ENCODE results near the gene FAM200C. TPM values are rescaled to one million over a fixed set of nuclear protein-coding genes. Genes with fewer than 3 reads are reported as not detected.
A peak's percentile ranks its signal among the peaks of the same experiment; 100 is the strongest.

The FAM200C gene
- total and polyA plus RNA-seq, 2 of the 13 experiments (the other 11 are each of a cell fraction or from before 2014, with no cell fraction given), result 3.2 to 4.7 TPM

GRCh38 chr5:160423099-160423498, 23.2 kb upstream of the FAM200C start:
- no peak for ATAC-seq
- 67% methylated on average over 2 of the region's 2 CpGs for WGBS (ENCODE audit: low lambda C conversion rate)
- DNase-seq (ENCODE audit: low spot score), result no peak
- no TSS peak for BruUV-seq (replicated peaks)
- H3K4me2 ChIP-seq (ENCODE audit: low read depth, low read length), result peak overlapping the region; percentile 81
- peak overlapping the region; percentile 86 to 95 (median 87); a peak in 5 of 6 replicates for H3K4me3 ChIP-seq (replicated peaks in 1 of 3; ENCODE audit: insufficient read depth in 1 of 3, low read depth in 2 of 3, low read length in 3 of 3)
- H2AFZ ChIP-seq (ENCODE audit: low read length), result no peak overlapping the region
- H3K4me1 ChIP-seq (ENCODE audit: insufficient read depth, low read length), result peaks cover 50% of the 10 kb centered on the region
- peaks cover 37% of the 10 kb centered on the region for H3K79me2 ChIP-seq (ENCODE audit: insufficient read depth, low read length)
- no peak for FAIRE-seq
- no peaks in the 10 kb centered on the region; a peak in 1 of 5 replicates for H3K27me3 ChIP-seq (ENCODE audit: control insufficient read depth in 1 of 2, insufficient read depth in 2 of 2, low read length in 2 of 2)
- in situ Hi-C loops (cut with HindIII; ENCODE audit: extremely low pct_ligation_motif_present, low pct_unique_long_range_greater_than_20kb), result no loop called here
- CTCF ChIA-PET (ENCODE audit: low intra/inter-chr PET ratio, low total read pairs), result no interaction called here
- intact Hi-C loops (cut with micrococcal nuclease; ENCODE audit: unreplicated experiment), result no loop called here
- no peaks in the 10 kb centered on the region for H3K9me3 ChIP-seq (ENCODE audit: low read length)
- peaks cover 3 to 18% of the 10 kb centered on the region in 2 experiments for H3K36me3 ChIP-seq (replicated peaks in 1 of 2; ENCODE audit: control insufficient read depth in 1 of 2, insufficient read depth in 2 of 2, low read length in 2 of 2)
- no peaks in the 10 kb centered on the region; the same call in 1 of the 2 replicates for H4K20me1 ChIP-seq (ENCODE audit: insufficient read depth, low read length)
- TF ChIP-seq EEA1 (CRISPR knock-in tag; IDR thresholded peaks at IDR 0.05; ENCODE audit: borderline replicate concordance), result no peak
- no peak for TF ChIP-seq SMARCC2 (IDR thresholded peaks at IDR 0.05)
- no peak for TF ChIP-seq ZMYM3 (CRISPR knock-in tag; IDR thresholded peaks at IDR 0.05)
- no peak for TF ChIP-seq GABPB1 (CRISPR knock-in tag; IDR thresholded peaks at IDR 0.05)
- TF ChIP-seq ARNTL (CRISPR knock-in tag; IDR thresholded peaks at IDR 0.05), result no peak
- no peak for TF ChIP-seq CENPX (CRISPR knock-in tag; IDR thresholded peaks at IDR 0.05)
- TF ChIP-seq HOXA5 (CRISPR knock-in tag; IDR thresholded peaks at IDR 0.05), result no peak
- TF ChIP-seq ARNT (IDR thresholded peaks at IDR 0.05), result no peak
- TF ChIP-seq ZBTB39 (CRISPR knock-in tag; IDR thresholded peaks at IDR 0.05), result no peak
- no peak overlapping the region for H3K27ac ChIP-seq (ENCODE audit: extremely low read length, insufficient read depth, low read length)
- H3K9ac ChIP-seq (ENCODE audit: insufficient read depth, low read depth, low read length), result peak overlapping the region; percentile 88; the same call in 1 of the 2 replicates
- POLR2A ChIA-PET, result interaction anchor here (2.0 kb wide), 1 partner anchor 44 kb away, joined by 19 read pairs; no protein-coding TSS in a partner anchor

Data from HepG2 (cell line).